GM19238 (cell line): ENCODE data around the gene KNDC1.
"Not testable (repeated sequence)": the region's sequence is repeated elsewhere in the genome, so short reads cannot be mapped to it uniquely, and the experiment has no call there.

Experiments
- DNase-seq: peaks from one replicate; pipeline ENCODE4 v3.0.0; 2011; ENCODE audit warnings: low spot score; ENCODE audit not compliant: insufficient read length

KNDC1 gene

GRCh38 chr10:133124357-133125211, 35.4 kb upstream of the KNDC1 start:
- DNase-seq: no peak

- no peak for DNase-seq
Measured at GRCh38 chr10:133125901-133126300, 34.1 kb upstream of the KNDC1 start.

GRCh38 chr10:133126431-133127290, 33.4 kb upstream of the KNDC1 start:
- no peak for DNase-seq

- no peak for DNase-seq
Measured at GRCh38 chr10:133127291-133128125, 32.5 kb upstream of the KNDC1 start.

GRCh38 chr10:133128126-133129070, 31.6 kb upstream of the KNDC1 start:
- no peak for DNase-seq

GRCh38 chr10:133129071-133129858, 30.8 kb upstream of the KNDC1 start:
- no peak for DNase-seq

DNA sequence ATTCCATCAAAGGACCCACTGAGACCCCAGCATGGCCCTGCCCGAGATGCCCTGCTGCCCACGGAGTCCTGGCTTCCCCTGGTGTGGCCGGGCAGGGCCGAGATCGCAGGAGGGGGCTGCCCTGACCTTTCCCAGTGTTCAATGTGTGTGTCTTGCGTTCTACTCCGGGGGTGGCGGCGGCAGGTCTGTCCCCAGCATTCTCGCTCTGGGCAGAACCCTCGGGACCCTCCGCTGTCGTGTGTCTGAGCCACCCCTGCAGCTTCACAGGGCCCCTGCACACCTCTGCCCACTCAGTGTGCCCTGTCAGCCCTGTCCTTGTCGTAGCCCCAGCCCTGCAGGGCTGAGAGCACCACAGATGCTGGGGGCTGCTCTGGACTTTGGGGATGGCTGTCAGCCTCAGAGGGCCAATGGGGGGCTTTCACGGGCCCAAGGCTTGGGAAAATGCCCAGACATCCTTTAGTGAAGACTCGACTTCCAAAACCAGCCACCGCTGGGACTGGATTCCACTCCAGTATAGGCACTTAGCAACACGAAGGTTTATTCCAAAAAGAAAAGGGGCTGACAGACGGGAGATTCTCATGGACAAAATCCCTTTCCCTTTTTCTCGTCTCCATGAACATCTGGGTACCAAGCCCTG, 30.0 kb upstream of the KNDC1 start:
- no peak for DNase-seq

GRCh38 chr10:133130602-133131001, 29.4 kb upstream of the KNDC1 start:
- DNase-seq: no peak

DNA sequence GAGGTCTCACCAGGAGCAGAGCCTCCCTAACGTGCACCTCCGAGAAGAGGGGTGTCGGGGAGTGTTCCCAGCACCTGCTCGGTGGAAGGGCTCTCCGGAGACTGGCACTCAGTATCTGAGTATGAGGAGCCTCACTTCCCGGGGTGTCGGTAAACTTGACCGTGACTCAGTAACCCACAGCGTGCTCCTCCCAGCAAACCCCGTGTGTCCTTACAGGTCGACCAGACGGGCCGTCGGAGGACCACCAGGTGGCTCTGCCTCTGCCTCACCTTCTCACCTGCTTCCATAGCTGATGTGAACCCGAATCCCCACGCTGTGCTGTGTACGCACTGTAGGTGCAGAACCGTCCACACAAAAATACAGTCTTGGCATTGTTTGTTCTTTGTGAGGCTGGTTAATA, 29.0 kb upstream of the KNDC1 start:
- no peak for DNase-seq

DNA sequence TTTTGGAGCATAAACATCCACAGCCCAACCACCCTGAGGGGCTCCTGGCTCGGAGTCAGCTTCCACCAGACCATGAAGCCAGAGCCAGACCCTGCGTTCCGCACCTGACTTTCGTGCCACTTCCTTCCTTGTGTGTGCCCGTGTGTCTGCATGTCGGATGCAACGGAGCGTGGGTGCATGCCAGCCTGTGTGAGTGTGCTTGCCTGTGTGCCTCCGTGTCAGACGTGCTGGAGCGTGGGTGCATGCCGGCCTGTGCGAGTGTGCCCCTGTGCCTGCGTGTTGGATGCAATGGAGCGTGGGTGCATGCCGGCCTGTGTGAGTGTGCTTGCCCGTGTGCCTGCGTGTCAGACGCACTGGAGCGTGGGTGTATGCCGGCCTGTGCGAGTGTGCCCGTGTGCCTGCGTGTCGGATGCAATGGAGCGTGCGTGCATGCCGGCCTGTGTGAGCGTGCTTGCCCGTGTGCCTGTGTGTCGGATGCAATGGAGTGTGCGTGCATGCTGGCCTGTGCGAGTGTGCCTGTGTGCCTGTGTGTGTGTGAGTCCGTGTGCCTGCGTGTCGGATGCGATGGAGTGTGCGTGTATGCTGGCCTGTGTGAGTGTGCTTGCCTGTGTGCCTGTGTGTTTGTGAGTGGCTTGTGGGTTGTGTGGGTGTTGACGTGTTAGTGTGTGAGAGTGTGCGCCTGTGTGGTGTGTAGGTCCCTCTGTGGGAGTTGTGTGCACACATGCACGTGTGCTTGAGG, 28.1 kb upstream of the KNDC1 start:
- DNase-seq: no peak

DNA sequence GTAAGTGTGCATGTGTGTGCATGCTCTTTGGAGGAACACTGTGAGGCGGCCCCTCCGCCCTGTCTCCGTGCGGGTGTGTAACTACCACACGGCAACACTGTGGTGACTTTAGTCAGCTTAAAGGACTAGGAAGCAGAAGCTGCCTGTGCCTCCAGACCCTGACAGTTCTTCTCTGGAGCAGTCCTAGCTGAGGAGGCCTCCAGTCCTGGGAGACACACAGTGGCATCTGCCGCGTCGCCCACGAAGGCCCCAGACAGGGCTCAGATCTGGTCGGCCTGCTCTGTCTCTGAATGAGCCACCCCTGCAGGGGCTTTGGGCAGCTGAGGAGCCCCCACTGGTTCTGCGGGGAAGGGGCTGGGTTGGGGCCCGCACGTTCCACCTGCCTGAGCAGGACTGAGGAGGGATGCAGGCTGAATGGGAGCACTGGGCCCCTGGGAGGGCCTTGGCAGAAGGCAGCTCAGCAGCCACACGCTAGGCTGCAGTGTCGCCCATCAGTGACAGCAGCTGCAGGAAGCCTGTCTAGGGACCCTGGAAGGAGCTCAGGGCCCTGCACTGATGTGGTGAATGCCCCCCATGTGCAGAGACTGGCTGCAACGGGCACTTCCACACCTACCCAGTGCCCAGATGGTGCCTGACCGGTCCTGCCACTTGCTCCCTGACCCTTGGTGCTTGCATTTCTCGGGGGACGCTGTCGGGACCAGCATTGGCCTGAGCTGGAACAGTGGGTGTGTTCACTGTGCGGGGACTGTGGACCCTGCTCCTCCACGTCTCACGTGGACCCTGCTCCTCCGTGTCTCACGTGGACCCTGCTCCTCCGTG, 27.3 kb upstream of the KNDC1 start:
- DNase-seq: no peak

DNA sequence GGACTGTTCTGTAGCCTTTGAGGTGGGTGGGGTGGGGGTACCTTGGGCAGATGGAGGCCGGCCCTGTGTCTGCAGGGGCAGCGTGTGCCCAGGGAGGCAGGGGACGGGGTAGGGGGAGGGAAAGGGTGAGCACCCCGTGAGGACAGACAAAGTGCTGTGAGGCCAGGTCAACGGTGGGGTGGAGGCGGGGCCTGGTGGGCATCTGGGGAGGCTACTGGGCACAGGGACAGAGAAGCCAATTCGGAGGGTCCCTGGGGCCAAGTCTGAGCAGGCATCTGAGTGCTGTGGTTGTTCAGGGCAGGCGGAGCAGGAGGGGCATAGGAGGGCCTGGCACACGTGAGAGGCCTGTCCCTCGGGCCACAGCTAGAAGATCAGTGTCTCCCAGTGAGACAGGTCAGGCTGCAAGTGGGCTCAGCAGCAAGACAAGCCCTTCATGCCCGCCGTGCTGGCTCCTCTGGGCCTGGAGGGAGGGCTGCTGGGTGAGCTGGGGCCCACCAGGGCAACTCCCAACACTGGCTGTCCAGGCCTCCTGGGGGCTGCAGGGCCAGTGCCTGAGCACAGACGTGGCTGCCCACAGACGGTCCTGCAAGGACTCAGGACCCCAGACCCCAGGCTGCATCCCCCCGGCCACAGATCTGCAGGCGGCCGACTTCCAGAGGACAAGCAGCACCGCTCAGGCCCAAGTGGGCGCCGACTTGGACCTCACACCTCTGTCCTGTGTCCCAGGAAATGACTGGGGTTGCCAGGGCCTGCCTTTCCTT, 26.4 kb upstream of the KNDC1 start:
- no peak for DNase-seq

DNA sequence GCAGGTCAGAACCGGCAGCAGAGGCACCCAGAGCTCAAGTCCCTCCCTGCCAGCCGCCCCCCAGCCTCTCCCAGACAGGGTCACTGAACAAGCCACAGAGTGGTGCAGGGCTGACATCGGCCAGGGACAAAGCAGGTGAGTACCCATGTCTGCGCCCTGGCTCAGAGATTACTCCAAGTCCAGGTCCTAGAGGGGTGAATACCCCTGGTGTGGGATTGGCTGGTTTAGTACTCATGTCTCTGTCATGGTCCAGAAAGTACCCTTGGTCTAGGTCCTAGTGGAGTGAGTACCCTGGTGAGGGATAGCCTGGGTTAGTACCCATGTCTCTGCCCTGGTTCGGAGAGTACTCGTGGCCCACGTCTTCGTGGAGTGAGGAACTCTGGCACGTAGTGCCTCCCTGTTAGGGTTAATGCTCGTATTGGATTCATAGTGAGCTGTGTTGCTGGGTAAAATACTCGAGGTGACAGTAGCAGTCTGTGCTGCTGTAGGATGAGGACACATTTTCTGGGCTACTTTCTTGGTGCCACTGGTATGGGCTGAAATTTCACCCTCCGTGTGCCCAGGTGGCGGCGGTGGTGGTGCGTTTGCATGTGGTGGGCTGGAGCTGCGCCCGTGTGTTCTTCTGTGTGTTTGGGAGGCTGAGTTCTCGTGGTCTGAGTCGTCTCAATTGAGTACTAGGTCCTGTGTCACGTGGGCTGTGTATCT, 25.5 kb upstream of the KNDC1 start:
- no peak for DNase-seq

GRCh38 chr10:133135116-133135465, 24.9 kb upstream of the KNDC1 start:
- DNase-seq: no peak

GRCh38 chr10:133137486-133138145, 22.4 kb upstream of the KNDC1 start:
- DNase-seq: not testable (repeated sequence)

GRCh38 chr10:133139551-133140065, 20.4 kb upstream of the KNDC1 start:
- DNase-seq: no peak
